Transverse colon (tissue), 4 donors: Measurements from ENCODE around the gene LST1. TPM values are rescaled to one million over a fixed set of nuclear protein-coding genes. Genes with fewer than 3 reads are reported as not detected.
A peak's percentile ranks its signal among the peaks of the same experiment; 100 is the strongest.

Source experiments
- DNase-seq: peaks from one replicate; pipeline ENCODE4 v3.0.0-alpha.2; 2019
- H3K27ac ChIP-seq, 4 donors: fragments of 200-600 bp; sonication (generic); 2 replicates each; pipeline ENCODE4 v1.5.1; 2016 to 2018; ENCODE audit warnings: inconsistent platforms in 4 of 4
- H3K27me3 ChIP-seq: fragments of 200-600 bp; sonication (generic); 2 replicates; pipeline ENCODE4 v1.5.1; 2017; ENCODE audit warnings: inconsistent platforms
- H3K36me3 ChIP-seq, 4 donors: fragments of 200-600 bp; sonication (generic); 2 replicates each; pipeline ENCODE4 v1.5.1; 2017 to 2019; ENCODE audit warnings: inconsistent platforms in 4 of 4
- H3K4me1 ChIP-seq, 4 donors: fragments of 200-600 bp; sonication (generic); 2 replicates each; pipeline ENCODE4 v1.5.1; 2017 to 2020; ENCODE audit warnings: inconsistent platforms in 4 of 4
- H3K4me3 ChIP-seq, 4 donors: fragments of 200-600 bp; sonication (generic); 1 replicate in 1 of 4; 2 replicates in 3 of 4; pipeline versions ENCODE4 v1.5.1 to v1.6.1; 2017 to 2019; ENCODE audit warnings: inconsistent platforms in 4 of 4
- H3K9me3 ChIP-seq, 2 donors: fragments of 200-600 bp; sonication (generic); 2 replicates each; pipeline ENCODE4 v1.5.1; 2017 to 2019; ENCODE audit warnings: inconsistent platforms in 2 of 2
- EP300 ChIP-seq: sonication (generic); formaldehyde crosslinking; IDR thresholded peaks from one replicate; pipeline ENCODE4 v1.6.1; 2017; ENCODE audit warnings: antibody characterized with exemption, low read depth
- POLR2A ChIP-seq: fragments of 450-650 bp; IDR thresholded peaks from one replicate; pipeline ENCODE4 v1.6.1; 2016; ENCODE audit warnings: antibody characterized with exemption, mild to moderate bottlenecking, moderate library complexity
- POLR2AphosphoS5 ChIP-seq, 3 donors: sonication (generic); formaldehyde crosslinking; IDR thresholded peaks; one replicate each; pipeline ENCODE4 v1.6.1; 2016; ENCODE audit warnings: antibody characterized with exemption in 3 of 3
- WGBS, 2 donors: methylation state at CpG; one replicate each; pipeline ENCODE4 v1.1.5; 2018; ENCODE audit warnings: low coverage in 1 of 2; 5-methylcytosine and 5-hydroxymethylcytosine counted together
- in situ Hi-C, 4 donors: fragments of 200-750 bp; cut with MboI; loops; one replicate each; pipeline versions ENCODE4 v1.15.0 to v1.15.1; 2017; ENCODE audit warnings: low sequenced_read_pairs in 3 of 4, low pct_ligation_motif_present in 1 of 4, low pct_unique_long_range_greater_than_20kb in 1 of 4
- intact Hi-C: fragments of 100-400 bp; cut with DNase I; formaldehyde crosslinking; loops from one replicate; pipeline ENCODE4 v1.15.1; 2023; ENCODE audit warnings: low total_unique reads
- total RNA-seq, 4 donors: library from RNA; depleted of rRNA; stranded (reverse); fragments of >200 nt; gene quantifications; one replicate each; pipeline ENCODE4 v1.1.0, GENCODE V29; 2016
- TF ChIP-seq, protein P1 (sequence below), 5 experiments: fragments of 200-600 bp in 3 of 5; fragments of 450-650 bp in 2 of 5; sonication (generic) in 3 of 5; IDR thresholded peaks; 1 replicate in 2 of 5; 2 replicates in 3 of 5; pipeline ENCODE4 v1.5.1; 2016 to 2017; ENCODE audit warnings: antibody characterized with exemption in 5 of 5, inconsistent platforms in 3 of 5, mild to moderate bottlenecking in 2 of 5, moderate library complexity in 1 of 5

LST1 gene
- total RNA-seq: 1 to 10 TPM in 3 of 4 donors, not detected in 1; 1.1 to 7.6 (median 1.9) TPM

- intact Hi-C loops (no loop called here), in situ Hi-C loops (no loop called here)
- Histone ChIP-seq H3K36me3 (no peaks in the 10 kb centered on the region), H3K27ac (peak within 1 kb of the TSS; percentile 52 to 69 (median 58)), H3K27me3 (peaks cover 7% of the 10 kb centered on the region), H3K4me1 (peaks cover 3 to 39% (median 5%) of the 10 kb centered on the region in 4 donors), H3K4me3 (no peak within 1 kb of the TSS), H3K9me3 (no peaks in the 10 kb centered on the region)
- no peak for TF ChIP-seq EP300
- TF ChIP-seq, protein P1, sequence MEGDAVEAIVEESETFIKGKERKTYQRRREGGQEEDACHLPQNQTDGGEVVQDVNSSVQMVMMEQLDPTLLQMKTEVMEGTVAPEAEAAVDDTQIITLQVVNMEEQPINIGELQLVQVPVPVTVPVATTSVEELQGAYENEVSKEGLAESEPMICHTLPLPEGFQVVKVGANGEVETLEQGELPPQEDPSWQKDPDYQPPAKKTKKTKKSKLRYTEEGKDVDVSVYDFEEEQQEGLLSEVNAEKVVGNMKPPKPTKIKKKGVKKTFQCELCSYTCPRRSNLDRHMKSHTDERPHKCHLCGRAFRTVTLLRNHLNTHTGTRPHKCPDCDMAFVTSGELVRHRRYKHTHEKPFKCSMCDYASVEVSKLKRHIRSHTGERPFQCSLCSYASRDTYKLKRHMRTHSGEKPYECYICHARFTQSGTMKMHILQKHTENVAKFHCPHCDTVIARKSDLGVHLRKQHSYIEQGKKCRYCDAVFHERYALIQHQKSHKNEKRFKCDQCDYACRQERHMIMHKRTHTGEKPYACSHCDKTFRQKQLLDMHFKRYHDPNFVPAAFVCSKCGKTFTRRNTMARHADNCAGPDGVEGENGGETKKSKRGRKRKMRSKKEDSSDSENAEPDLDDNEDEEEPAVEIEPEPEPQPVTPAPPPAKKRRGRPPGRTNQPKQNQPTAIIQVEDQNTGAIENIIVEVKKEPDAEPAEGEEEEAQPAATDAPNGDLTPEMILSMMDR (IDR thresholded peaks at IDR 0.05): no peak
- TF ChIP-seq POLR2A: no peak
- TF ChIP-seq POLR2AphosphoS5 (IDR thresholded peaks at IDR 0.05): no peak
- 50 to 64% methylated on average over 1 of the region's 1 CpG for WGBS, 2 donors
- DNase-seq: no peak
Measured at GRCh38 chr6:31586008-31586407, at the start of gene LST1. Gene LST1 (plus strand): TSS chr6:31586277. CDS start chr6:31587300, 1,023 bp downstream.

DNA sequence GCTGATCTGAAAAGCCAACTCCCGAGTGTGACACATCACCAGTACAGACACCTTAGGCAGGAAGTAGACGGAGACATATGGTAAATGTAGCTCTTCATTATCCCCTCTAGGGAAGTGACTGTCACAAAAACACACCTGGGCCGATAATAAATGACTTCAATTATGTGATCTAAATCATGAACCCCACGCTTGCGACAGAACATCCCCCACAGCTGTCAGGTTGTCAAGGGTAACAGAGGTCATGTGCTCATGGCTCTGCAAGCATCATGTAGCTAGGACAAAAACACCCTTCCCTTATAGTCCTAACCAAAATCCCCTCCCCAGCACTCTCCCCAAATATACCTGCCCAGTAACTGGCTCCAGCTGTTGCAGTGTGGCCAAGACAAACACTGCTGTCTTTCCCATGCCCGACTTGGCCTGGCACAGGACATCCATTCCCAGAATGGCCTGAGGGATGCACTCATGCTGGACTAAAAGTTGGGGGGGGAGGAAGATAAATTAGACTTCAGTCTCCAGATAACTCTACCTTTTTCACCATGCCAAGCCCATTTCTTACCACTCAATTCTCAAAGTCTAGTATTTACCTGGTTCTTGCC, 47.2 kb upstream of the LST1 start:
- peaks cover 0 to 59% (median 30%) of the 10 kb centered on the region in 4 donors for H3K36me3 ChIP-seq
- in situ Hi-C loops: no loop called here
- H3K4me1 ChIP-seq: peaks cover 19 to 38% (median 32%) of the 10 kb centered on the region in 4 donors
- no peak for DNase-seq
- H3K4me3 ChIP-seq: peak overlapping the region in 1 of 4 donors; percentile 71
- no peak for TF ChIP-seq POLR2AphosphoS5 (IDR thresholded peaks at IDR 0.05)
- TF ChIP-seq, protein P1 (IDR thresholded peaks at IDR 0.05): no peak
- no peak for TF ChIP-seq EP300
- no peak for TF ChIP-seq POLR2A
- H3K27me3 ChIP-seq: no peaks in the 10 kb centered on the region
- no peaks in the 10 kb centered on the region for H3K9me3 ChIP-seq
- WGBS, 2 donors: 42% methylated on average over 6 of the region's 6 CpGs; no CpG with 5 or more reads in 1 of the 2 donors
- intact Hi-C loops: no loop called here
- no peak overlapping the region for H3K27ac ChIP-seq

DNA sequence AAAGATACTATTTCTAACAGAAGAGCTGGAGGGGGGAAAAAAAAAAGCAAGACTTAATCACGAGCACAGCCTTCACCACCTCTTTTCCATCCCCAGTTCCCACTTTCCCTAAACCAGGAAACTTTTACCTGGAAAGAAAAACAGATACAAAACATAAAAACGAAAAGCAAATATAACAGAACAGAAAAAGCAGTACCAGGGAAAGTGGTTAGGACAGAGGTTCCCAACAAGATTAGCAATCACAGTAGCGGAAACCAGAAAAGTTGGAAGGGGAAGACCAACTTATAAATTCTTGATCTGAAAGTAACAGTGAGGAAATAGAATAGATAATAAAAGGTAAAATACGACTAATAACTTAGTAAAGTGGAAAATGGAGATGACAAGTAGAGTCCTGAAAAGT, 45.4 kb upstream of the LST1 start:
- no peak for DNase-seq
- peak overlapping the region; percentile 42 to 79 (median 66) for H3K4me3 ChIP-seq
- peaks cover 19 to 38% (median 32%) of the 10 kb centered on the region in 4 donors for H3K4me1 ChIP-seq
- no peaks in the 10 kb centered on the region for H3K9me3 ChIP-seq
- intact Hi-C loops (no loop called here), in situ Hi-C loops (loop anchor here in 2 of 4 donors (10.0 kb wide), 2 partner anchors 46 to 54 kb away; partner anchors contain the start of genes MICB (in 1 of the 2) and NCR3 (in 1 of the 2))
- no peaks in the 10 kb centered on the region for H3K27me3 ChIP-seq
- 8 to 9% methylated on average over 4 of the region's 4 CpGs for WGBS, 2 donors
- no peak for TF ChIP-seq EP300
- TF ChIP-seq POLR2A: no peak
- peaks cover 0 to 41% (median 22%) of the 10 kb centered on the region in 4 donors for H3K36me3 ChIP-seq
- peak overlapping the region; percentile 93 to 97 (median 94) for H3K27ac ChIP-seq

DNA sequence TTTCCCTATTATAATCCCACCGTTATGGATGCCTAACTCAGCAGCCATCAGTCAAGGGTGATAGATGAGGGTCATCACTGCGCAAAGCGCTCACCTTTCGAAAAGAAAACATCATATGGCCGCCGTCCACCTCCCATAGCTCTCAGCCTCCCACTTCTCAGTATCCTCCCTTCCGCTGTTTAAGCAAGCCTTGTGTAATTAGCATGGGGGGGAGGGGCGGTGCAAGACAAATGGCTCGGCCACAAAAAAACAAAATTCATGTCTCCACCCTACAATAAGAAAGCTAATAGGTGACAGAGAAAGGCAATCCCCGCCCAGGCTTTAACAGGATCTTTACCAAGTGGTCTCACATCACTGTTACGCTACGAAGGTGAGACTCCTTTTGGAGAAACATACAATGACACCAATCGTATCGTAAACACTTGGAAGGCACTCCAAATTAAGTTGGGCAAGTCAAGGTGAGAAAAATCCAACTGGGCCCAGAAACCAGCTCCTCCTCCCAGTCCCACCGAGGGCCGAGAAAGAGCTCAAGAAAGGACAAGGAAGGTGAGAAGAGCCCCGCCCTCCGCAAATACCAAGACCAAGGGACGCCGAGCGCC, 44.9 kb upstream of the LST1 start:
- intact Hi-C loops: no loop called here
- TF ChIP-seq POLR2AphosphoS5 (IDR thresholded peaks at IDR 0.05) (no peak), EP300 (no peak), POLR2A (no peak)
- TF ChIP-seq, protein P1 (IDR thresholded peaks at IDR 0.05): no peak
- Histone ChIP-seq H3K27ac (peak overlapping the region; percentile 93 to 97 (median 94)), H3K36me3 (peaks cover 0 to 36% (median 19%) of the 10 kb centered on the region in 4 donors), H3K27me3 (no peaks in the 10 kb centered on the region), H3K4me1 (peaks cover 19 to 38% (median 32%) of the 10 kb centered on the region in 4 donors), H3K9me3 (no peaks in the 10 kb centered on the region), H3K4me3 (peak overlapping the region; percentile 42 to 79 (median 66))
- WGBS, 2 donors: 0 to 1% methylated on average over 1 to 21 of the region's 21 CpGs
- DNase-seq: peak; percentile 55
- in situ Hi-C loops: loop anchor here in 2 of 4 donors (10.0 kb wide), 2 partner anchors 46 to 54 kb away; partner anchors contain the start of genes MICB (in 1 of the 2) and NCR3 (in 1 of the 2)
